Measurements from ENCODE around the gene CARD10. TPM values are rescaled to one million over a fixed set of nuclear protein-coding genes. Genes with fewer than 3 reads are reported as not detected.

Gene CARD10
- total and polyA plus RNA-seq, 2 of the 13 experiments (the other 11 are each of a cell fraction or from before 2014, with no cell fraction given), result 35.2 to 55.8 TPM

DNA sequence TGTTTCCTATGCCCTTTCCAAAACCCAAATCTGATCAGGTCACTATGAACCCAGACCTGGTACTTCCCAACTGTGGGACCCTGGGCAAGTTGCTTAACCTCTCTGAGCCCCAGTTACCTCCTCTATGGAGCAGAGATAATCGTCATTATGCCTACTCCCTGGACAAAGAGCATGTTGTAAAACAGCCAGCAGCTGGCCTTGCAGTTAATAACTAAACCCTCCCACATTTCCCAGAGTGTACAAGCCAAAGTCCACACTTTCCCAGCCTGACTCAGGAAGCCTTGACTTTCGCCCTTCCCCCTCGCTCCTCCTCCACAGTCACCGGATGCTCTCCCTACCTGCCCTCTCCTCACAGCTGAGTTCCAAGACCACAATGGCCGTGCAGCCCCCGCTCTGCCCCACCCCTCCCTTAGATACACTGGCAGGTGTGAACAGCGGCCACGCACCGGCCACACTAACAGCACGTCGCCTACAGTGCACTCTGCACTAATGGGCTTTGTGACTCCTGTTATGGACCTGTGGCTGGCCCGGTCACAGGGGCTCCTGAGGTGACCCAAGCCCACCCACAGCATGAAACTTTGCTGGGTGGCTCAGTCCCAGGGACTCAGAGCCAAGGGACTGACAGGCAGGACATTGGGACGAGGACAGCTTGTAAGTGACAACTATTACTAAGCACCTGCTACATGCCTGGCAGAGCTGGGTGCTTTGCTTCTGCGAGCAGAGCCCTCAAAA is 17.4 kb downstream of the CARD10 start (continued):
- TF ChIP-seq ZFP90 (CRISPR knock-in tag; IDR thresholded peaks at IDR 0.05; ENCODE audit: borderline replicate concordance) (peak; percentile 86; the same call in 1 of the 2 replicates), KDM4B (CRISPR knock-in tag; IDR thresholded peaks at IDR 0.05) (peak; percentile 77; the same call in 1 of the 2 replicates), ZNF382 (CRISPR knock-in tag; IDR thresholded peaks at IDR 0.05; ENCODE audit: borderline replicate concordance) (no peak), ZNF205 (CRISPR knock-in tag; IDR thresholded peaks at IDR 0.05) (peak; percentile 98), ERF (CRISPR knock-in tag; IDR thresholded peaks at IDR 0.05) (peak; percentile 99), HDAC6 (IDR thresholded peaks at IDR 0.05; ENCODE audit: low read depth, low read length) (no peak), RFXAP (CRISPR knock-in tag; IDR thresholded peaks at IDR 0.05; ENCODE audit: borderline replicate concordance) (peak; percentile 35; the same call in 1 of the 2 replicates), SIX1 (CRISPR knock-in tag; IDR thresholded peaks at IDR 0.05; ENCODE audit: borderline replicate concordance) (peak; percentile 48; the same call in 1 of the 2 replicates), GLI4 (CRISPR knock-in tag; IDR thresholded peaks at IDR 0.05; ENCODE audit: borderline replicate concordance) (peak; percentile 69; the same call in 1 of the 2 replicates)
- TF ChIP-seq, protein P1, sequence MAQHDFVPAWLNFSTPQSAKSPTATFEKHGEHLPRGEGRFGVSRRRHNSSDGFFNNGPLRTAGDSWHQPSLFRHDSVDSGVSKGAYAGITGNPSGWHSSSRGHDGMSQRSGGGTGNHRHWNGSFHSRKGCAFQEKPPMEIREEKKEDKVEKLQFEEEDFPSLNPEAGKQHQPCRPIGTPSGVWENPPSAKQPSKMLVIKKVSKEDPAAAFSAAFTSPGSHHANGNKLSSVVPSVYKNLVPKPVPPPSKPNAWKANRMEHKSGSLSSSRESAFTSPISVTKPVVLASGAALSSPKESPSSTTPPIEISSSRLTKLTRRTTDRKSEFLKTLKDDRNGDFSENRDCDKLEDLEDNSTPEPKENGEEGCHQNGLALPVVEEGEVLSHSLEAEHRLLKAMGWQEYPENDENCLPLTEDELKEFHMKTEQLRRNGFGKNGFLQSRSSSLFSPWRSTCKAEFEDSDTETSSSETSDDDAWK (CRISPR knock-in tag; IDR thresholded peaks at IDR 0.05), result no peak
- TF ChIP-seq, protein P2, sequence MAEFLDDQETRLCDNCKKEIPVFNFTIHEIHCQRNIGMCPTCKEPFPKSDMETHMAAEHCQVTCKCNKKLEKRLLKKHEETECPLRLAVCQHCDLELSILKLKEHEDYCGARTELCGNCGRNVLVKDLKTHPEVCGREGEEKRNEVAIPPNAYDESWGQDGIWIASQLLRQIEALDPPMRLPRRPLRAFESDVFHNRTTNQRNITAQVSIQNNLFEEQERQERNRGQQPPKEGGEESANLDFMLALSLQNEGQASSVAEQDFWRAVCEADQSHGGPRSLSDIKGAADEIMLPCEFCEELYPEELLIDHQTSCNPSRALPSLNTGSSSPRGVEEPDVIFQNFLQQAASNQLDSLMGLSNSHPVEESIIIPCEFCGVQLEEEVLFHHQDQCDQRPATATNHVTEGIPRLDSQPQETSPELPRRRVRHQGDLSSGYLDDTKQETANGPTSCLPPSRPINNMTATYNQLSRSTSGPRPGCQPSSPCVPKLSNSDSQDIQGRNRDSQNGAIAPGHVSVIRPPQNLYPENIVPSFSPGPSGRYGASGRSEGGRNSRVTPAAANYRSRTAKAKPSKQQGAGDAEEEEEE (CRISPR knock-in tag; IDR thresholded peaks at IDR 0.05; ENCODE audit: borderline replicate concordance), result peak; percentile 83; the same call in 1 of the 2 replicates
- TF ChIP-seq, protein P3, sequence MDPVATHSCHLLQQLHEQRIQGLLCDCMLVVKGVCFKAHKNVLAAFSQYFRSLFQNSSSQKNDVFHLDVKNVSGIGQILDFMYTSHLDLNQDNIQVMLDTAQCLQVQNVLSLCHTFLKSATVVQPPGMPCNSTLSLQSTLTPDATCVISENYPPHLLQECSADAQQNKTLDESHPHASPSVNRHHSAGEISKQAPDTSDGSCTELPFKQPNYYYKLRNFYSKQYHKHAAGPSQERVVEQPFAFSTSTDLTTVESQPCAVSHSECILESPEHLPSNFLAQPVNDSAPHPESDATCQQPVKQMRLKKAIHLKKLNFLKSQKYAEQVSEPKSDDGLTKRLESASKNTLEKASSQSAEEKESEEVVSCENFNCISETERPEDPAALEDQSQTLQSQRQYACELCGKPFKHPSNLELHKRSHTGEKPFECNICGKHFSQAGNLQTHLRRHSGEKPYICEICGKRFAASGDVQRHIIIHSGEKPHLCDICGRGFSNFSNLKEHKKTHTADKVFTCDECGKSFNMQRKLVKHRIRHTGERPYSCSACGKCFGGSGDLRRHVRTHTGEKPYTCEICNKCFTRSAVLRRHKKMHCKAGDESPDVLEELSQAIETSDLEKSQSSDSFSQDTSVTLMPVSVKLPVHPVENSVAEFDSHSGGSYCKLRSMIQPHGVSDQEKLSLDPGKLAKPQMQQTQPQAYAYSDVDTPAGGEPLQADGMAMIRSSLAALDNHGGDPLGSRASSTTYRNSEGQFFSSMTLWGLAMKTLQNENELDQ (CRISPR knock-in tag; IDR thresholded peaks at IDR 0.05; ENCODE audit: borderline replicate concordance), result no peak
- TF ChIP-seq, protein P4, sequence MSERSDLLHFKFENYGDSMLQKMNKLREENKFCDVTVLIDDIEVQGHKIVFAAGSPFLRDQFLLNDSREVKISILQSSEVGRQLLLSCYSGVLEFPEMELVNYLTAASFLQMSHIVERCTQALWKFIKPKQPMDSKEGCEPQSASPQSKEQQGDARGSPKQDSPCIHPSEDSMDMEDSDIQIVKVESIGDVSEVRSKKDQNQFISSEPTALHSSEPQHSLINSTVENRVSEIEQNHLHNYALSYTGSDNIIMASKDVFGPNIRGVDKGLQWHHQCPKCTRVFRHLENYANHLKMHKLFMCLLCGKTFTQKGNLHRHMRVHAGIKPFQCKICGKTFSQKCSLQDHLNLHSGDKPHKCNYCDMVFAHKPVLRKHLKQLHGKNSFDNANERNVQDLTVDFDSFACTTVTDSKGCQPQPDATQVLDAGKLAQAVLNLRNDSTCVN (CRISPR knock-in tag; IDR thresholded peaks at IDR 0.05; ENCODE audit: borderline replicate concordance), result peak; percentile 71
- TF ChIP-seq, protein P5, sequence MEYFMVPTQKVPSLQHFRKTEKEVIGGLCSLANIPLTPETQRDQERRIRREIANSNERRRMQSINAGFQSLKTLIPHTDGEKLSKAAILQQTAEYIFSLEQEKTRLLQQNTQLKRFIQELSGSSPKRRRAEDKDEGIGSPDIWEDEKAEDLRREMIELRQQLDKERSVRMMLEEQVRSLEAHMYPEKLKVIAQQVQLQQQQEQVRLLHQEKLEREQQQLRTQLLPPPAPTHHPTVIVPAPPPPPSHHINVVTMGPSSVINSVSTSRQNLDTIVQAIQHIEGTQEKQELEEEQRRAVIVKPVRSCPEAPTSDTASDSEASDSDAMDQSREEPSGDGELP (IDR thresholded peaks at IDR 0.05; ENCODE audit: borderline replicate concordance, low read depth), result peak; percentile 100
- TF ChIP-seq, protein P6, sequence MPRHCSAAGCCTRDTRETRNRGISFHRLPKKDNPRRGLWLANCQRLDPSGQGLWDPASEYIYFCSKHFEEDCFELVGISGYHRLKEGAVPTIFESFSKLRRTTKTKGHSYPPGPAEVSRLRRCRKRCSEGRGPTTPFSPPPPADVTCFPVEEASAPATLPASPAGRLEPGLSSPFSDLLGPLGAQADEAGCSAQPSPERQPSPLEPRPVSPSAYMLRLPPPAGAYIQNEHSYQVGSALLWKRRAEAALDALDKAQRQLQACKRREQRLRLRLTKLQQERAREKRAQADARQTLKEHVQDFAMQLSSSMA (CRISPR knock-in tag; IDR thresholded peaks at IDR 0.05), result peak; percentile 66

Measured in HepG2 (cell line).